Aorta (tissue), 5 donors: ENCODE results near the gene TBC1D22A. TPM values are rescaled to one million over a fixed set of nuclear protein-coding genes. Genes with fewer than 3 reads are reported as not detected.

Experiments
- ATAC-seq: fragments of 200-7000 bp; cut with Tn5 transposase; one replicate; pipeline ENCODE4 v1.9.1; 2022; ENCODE audit warnings: moderate library complexity; ENCODE audit not compliant: low FRiP score
- DNase-seq, 2 donors: peaks; one replicate each; pipeline ENCODE4 v3.0.0-alpha.2; 2020
- H3K27ac ChIP-seq, 2 donors: one replicate each; pipeline ENCODE4 v1.5.1; 2013; ENCODE audit warnings: low read length in 2 of 2, mild to moderate bottlenecking in 2 of 2, moderate library complexity in 2 of 2, control low read depth in 1 of 2, inconsistent platforms in 1 of 2, low read depth in 1 of 2
- H3K27me3 ChIP-seq, 2 donors: one replicate each; pipeline ENCODE4 v1.6.1; 2013; ENCODE audit warnings: control low read depth in 1 of 2, low read length in 1 of 2, mild to moderate bottlenecking in 1 of 2, moderate library complexity in 1 of 2; ENCODE audit not compliant: insufficient read depth in 2 of 2, control insufficient read depth in 1 of 2
- H3K36me3 ChIP-seq, 2 donors: one replicate each; pipeline ENCODE4 v1.6.1; 2013; ENCODE audit warnings: control low read depth in 1 of 2, low read length in 1 of 2, mild to moderate bottlenecking in 1 of 2; ENCODE audit not compliant: insufficient read depth in 2 of 2, control insufficient read depth in 1 of 2
- H3K4me1 ChIP-seq, 2 donors: one replicate each; pipeline ENCODE4 v1.6.1; 2013; ENCODE audit warnings: low read length in 2 of 2, control low read depth in 1 of 2, mild to moderate bottlenecking in 1 of 2, moderate library complexity in 1 of 2; ENCODE audit not compliant: insufficient read depth in 2 of 2, control insufficient read depth in 1 of 2
- H3K4me3 ChIP-seq, 2 donors: one replicate each; pipeline ENCODE4 v1.5.1; 2013; ENCODE audit warnings: low read length in 2 of 2, control low read depth in 1 of 2, mild to moderate bottlenecking in 1 of 2
- H3K9me3 ChIP-seq: one replicate; pipeline ENCODE4 v1.6.1; 2013; ENCODE audit warnings: mild to moderate bottlenecking, low read length; ENCODE audit not compliant: control insufficient read depth
- WGBS, 2 donors: extraction: QIAGEN DNeasy Blood & Tissue Kit; methylation state at CpG; one replicate each; pipeline ENCODE4 v1.1.7; 2013; 5-methylcytosine and 5-hydroxymethylcytosine counted together
- intact Hi-C, 2 donors: fragments of 100-400 bp; cut with DNase I; formaldehyde crosslinking; loops; one replicate each; pipeline versions ENCODE4 v1.14.2 to v1.15.0; 2022
- polyA plus RNA-seq, 2 donors: library from polyadenylated mRNA; stranded (reverse); fragments of 200-250 nt; gene quantifications; one replicate each; pipeline ENCODE4 v1.2.3, GENCODE V29; 2013
- total RNA-seq, 2 donors: library from RNA; stranded (reverse); fragmentation: NEBNext Ultra II Directional; extraction: Animal tissue kit (Norgen Biotek cat#: 25700); gene quantifications; one replicate each; pipeline ENCODE4 v1.2.1, GENCODE V29; 2021
- donor health status: healthy with polysubstance abuse.
- donor health status: Bipolar disorder and iron deficiency.
- donor health status: DM: no; HTN: no; CAD: no.
- donor health status: DM: no; HTN: no; CAD: no.
- donor health status: DM: yes; HTN: yes; CAD: no.

TBC1D22A gene
- total and polyA plus RNA-seq, 4 donors = 10.8 to 37.1 (median 17.9) TPM

- H3K27ac ChIP-seq = no peak overlapping the region
- intact Hi-C loops = no loop called here
- no peaks in the 10 kb centered on the region for H3K36me3 ChIP-seq
- ATAC-seq (peak; percentile 47), DNase-seq (peak in 1 of 2 donors; percentile 67)
- no peaks in the 10 kb centered on the region for H3K4me1 ChIP-seq
- WGBS, 2 donors = 5 to 6% methylated on average over 19 of the region's 19 CpGs
- no peaks in the 10 kb centered on the region for H3K9me3 ChIP-seq
- peak overlapping the region; percentile 3 to 5 for H3K4me3 ChIP-seq
- no peaks in the 10 kb centered on the region for H3K27me3 ChIP-seq
Observed at GRCh38 chr22:47154621-47155081, 392.2 kb downstream of the TBC1D22A start.

DNA sequence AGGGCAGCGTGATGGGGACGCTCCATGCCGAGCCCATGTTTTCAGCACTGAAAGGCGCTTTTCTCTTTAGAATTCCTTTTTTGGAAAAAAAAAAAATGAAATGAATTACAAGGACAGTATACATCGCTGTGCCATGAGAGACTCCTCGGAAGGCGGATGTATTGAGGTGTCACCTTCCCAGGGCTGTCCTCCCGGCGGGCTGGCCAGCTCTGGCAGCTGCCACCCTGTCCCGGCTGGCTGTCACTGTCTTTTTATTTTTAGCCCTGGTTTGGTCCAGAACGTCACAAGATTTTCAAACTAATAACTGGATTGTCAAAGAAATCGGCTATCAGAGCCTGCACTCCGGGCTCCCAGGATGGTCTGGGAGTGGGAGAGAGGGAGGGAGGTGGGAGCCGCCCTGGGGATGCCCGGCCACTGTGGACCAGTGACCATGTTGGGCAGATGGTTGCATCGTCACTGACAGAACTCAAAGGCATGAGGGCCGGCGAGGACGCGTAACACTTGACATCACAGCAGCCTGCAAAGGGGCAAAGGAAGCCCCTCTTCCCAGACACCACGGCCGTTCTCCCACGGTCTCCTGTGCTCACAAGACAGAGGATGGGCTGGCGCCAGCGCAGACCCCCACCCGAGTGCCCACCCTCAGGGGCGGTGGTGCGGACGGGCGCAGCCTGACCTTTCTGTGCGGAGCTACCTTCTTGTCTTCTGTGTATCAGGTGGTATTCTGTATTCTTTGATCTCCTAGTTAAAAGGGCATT lies 392.9 kb downstream of the TBC1D22A start:
- intact Hi-C loops = no loop called here
- 61% methylated on average over 31 of the region's 31 CpGs for WGBS, 2 donors
- no peaks in the 10 kb centered on the region for H3K27me3 ChIP-seq
- peak overlapping the region in 1 of 2 donors; percentile 5 for H3K4me3 ChIP-seq
- no peaks in the 10 kb centered on the region for H3K36me3 ChIP-seq
- DNase-seq = no peak
- no peaks in the 10 kb centered on the region for H3K9me3 ChIP-seq
- H3K27ac ChIP-seq = no peak overlapping the region
- no peaks in the 10 kb centered on the region for H3K4me1 ChIP-seq
- ATAC-seq = no peak

GRCh38 chr22:47155912-47156311 lies 393.5 kb downstream of the TBC1D22A start:
- Histone ChIP-seq H3K4me1 (no peaks in the 10 kb centered on the region), H3K27me3 (no peaks in the 10 kb centered on the region), H3K9me3 (no peaks in the 10 kb centered on the region), H3K4me3 (no peak overlapping the region), H3K36me3 (no peaks in the 10 kb centered on the region), H3K27ac (no peak overlapping the region)
- ATAC-seq (no peak), DNase-seq (no peak)
- 87% methylated on average over 9 of the region's 9 CpGs for WGBS, 2 donors
- intact Hi-C loops = no loop called here

- no peak overlapping the region for H3K27ac ChIP-seq
- intact Hi-C loops = no loop called here
- no peaks in the 10 kb centered on the region for H3K9me3 ChIP-seq
- no peaks in the 10 kb centered on the region for H3K4me1 ChIP-seq
- no peak overlapping the region for H3K4me3 ChIP-seq
- WGBS, 2 donors = 94 to 96% methylated on average over 24 to 25 of the region's 25 CpGs
- DNase-seq (no peak), ATAC-seq (no peak)
- no peaks in the 10 kb centered on the region for H3K27me3 ChIP-seq
- no peaks in the 10 kb centered on the region for H3K36me3 ChIP-seq
Observed at GRCh38 chr22:47156352-47157092, 394.1 kb downstream of the TBC1D22A start.

- H3K27ac ChIP-seq = no peak overlapping the region
- no peak for DNase-seq
- H3K4me3 ChIP-seq = no peak overlapping the region
- ATAC-seq = no peak
- intact Hi-C loops = no loop called here
- no peaks in the 10 kb centered on the region for H3K36me3 ChIP-seq
- H3K9me3 ChIP-seq = no peaks in the 10 kb centered on the region
- H3K27me3 ChIP-seq = no peaks in the 10 kb centered on the region
- 87 to 90% methylated on average over 15 of the region's 15 CpGs for WGBS, 2 donors
- H3K4me1 ChIP-seq = no peaks in the 10 kb centered on the region
Observed at GRCh38 chr22:47157093-47157420, 394.6 kb downstream of the TBC1D22A start.

GRCh38 chr22:47157486-47158270 lies 395.2 kb downstream of the TBC1D22A start:
- DNase-seq (peak in 1 of 2 donors; percentile 29), ATAC-seq (no peak)
- Histone ChIP-seq H3K9me3 (no peaks in the 10 kb centered on the region), H3K4me3 (no peak overlapping the region), H3K27ac (no peak overlapping the region), H3K4me1 (no peaks in the 10 kb centered on the region), H3K36me3 (no peaks in the 10 kb centered on the region), H3K27me3 (no peaks in the 10 kb centered on the region)
- intact Hi-C loops = no loop called here
- WGBS, 2 donors = 93 to 94% methylated on average over 37 of the region's 37 CpGs

DNA sequence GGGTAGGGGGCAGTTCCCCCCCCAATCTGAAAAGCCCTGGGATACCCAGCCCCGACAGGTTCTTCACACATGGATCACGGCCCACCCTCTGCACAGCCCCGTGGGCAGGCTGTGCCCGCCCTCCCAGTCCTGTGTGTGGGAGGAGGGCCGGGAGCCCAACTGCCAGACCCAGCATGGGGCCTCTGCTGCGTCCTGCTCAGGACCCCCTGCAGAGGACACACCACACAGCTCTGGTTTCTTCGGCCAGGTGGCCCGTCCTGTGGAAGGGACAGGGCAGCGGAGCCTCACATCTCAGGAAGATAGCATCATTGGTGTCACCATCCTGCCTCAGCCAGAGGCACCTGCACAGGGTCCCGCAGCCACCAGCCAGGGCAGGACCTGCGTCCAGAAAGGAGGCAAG lies 396.0 kb downstream of the TBC1D22A start:
- Histone ChIP-seq H3K9me3 (no peaks in the 10 kb centered on the region), H3K36me3 (no peaks in the 10 kb centered on the region), H3K4me1 (no peaks in the 10 kb centered on the region), H3K4me3 (no peak overlapping the region), H3K27me3 (no peaks in the 10 kb centered on the region), H3K27ac (no peak overlapping the region)
- ATAC-seq (no peak), DNase-seq (peak in 1 of 2 donors; percentile 17)
- WGBS, 2 donors = 81 to 89% methylated on average over 11 of the region's 11 CpGs
- intact Hi-C loops = no loop called here

DNA sequence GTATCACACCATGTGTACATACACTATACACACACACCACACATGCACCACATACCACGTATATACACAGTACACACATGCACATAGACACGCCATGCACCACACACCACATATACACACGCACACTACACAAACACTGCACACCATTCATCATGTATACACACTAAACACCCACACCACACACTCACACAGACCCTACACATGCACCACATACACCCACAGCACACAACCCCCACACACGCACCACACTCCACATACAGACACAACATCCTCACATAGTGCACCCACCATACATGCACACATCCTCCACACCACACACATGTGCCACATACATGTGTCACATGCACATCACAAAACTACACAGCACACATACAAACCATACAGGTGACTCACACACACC lies 397.1 kb downstream of the TBC1D22A start:
- Histone ChIP-seq H3K4me3 (no peak overlapping the region), H3K9me3 (no peaks in the 10 kb centered on the region), H3K27me3 (no peaks in the 10 kb centered on the region), H3K4me1 (no peaks in the 10 kb centered on the region), H3K36me3 (no peaks in the 10 kb centered on the region), H3K27ac (no peak overlapping the region)
- 94 to 96% methylated on average over 4 of the region's 4 CpGs for WGBS, 2 donors
- ATAC-seq (no peak), DNase-seq (peak in 1 of 2 donors; percentile 17)
- intact Hi-C loops = no loop called here
